H9 (cell line): ENCODE data around the gene CXCL10. TPM values are rescaled to one million over a fixed set of nuclear protein-coding genes. Genes with fewer than 3 reads are reported as not detected.

Source experiments
- DNase-seq: peaks from one replicate; pipeline ENCODE4 v3.0.0-alpha.2; 2017
- H2AFZ ChIP-seq: one replicate; pipeline ENCODE4 v1.6.1; 2013; ENCODE audit warnings: mild to moderate bottlenecking, low read length, control low read depth, moderate library complexity
- H2AK5ac ChIP-seq: 2 replicates; pipeline ENCODE4 v1.6.1; 2013; ENCODE audit warnings: low read length, control low read depth, mixed read lengths; ENCODE audit not compliant: insufficient read length
- H2BK120ac ChIP-seq: one replicate; pipeline ENCODE4 v1.6.1; 2013; ENCODE audit warnings: low read depth, mild to moderate bottlenecking, low read length, control low read depth, inconsistent platforms; ENCODE audit not compliant: poor library complexity, severe bottlenecking
- H2BK12ac ChIP-seq: 2 replicates; pipeline ENCODE4 v1.6.1; 2013; ENCODE audit warnings: low read length, control low read depth, mixed read lengths, low read depth; ENCODE audit not compliant: insufficient read length
- H2BK15ac ChIP-seq: 2 replicates; pipeline ENCODE4 v1.6.1; 2013; ENCODE audit warnings: low read depth, low read length, control low read depth
- H2BK20ac ChIP-seq: one replicate; pipeline ENCODE4 v1.6.1; 2013; ENCODE audit warnings: low read depth, mild to moderate bottlenecking, low read length, control low read depth, inconsistent platforms; ENCODE audit not compliant: poor library complexity, severe bottlenecking
- H2BK5ac ChIP-seq: 2 replicates; pipeline ENCODE4 v1.6.1; 2013; ENCODE audit warnings: low read length, control low read depth, mixed read lengths; ENCODE audit not compliant: insufficient read length
- H3K14ac ChIP-seq: 2 replicates; pipeline ENCODE4 v1.6.1; 2013; ENCODE audit warnings: low read length, control low read depth; ENCODE audit not compliant: insufficient read depth
- H3K18ac ChIP-seq: 2 replicates; pipeline ENCODE4 v1.6.1; 2013; ENCODE audit warnings: low read depth, mild to moderate bottlenecking, mixed read lengths, low read length, control low read depth; ENCODE audit not compliant: insufficient read length
- H3K23ac ChIP-seq: 2 replicates; pipeline ENCODE4 v1.6.1; 2013; ENCODE audit warnings: low read length, control low read depth, mixed read lengths, low read depth; ENCODE audit not compliant: insufficient read length
- H3K23me2 ChIP-seq: 2 replicates; pipeline ENCODE4 v1.6.1; 2013; ENCODE audit warnings: low read depth, mild to moderate bottlenecking, mixed read lengths, low read length, control low read depth; ENCODE audit not compliant: insufficient read length, poor library complexity, severe bottlenecking
- H3K27ac ChIP-seq: 2 replicates; pipeline ENCODE4 v1.5.1; 2013; ENCODE audit warnings: low read length, control low read depth, mixed read lengths, low read depth; ENCODE audit not compliant: insufficient read length
- H3K27me3 ChIP-seq: 2 replicates; pipeline ENCODE4 v1.6.1; 2013; ENCODE audit warnings: low read length, control low read depth, inconsistent platforms; ENCODE audit not compliant: insufficient read depth
- H3K4ac ChIP-seq: 2 replicates; pipeline ENCODE4 v1.6.1; 2013; ENCODE audit warnings: low read depth, mild to moderate bottlenecking, control low read depth, inconsistent platforms, low read length, moderate library complexity
- H3K4me1 ChIP-seq: 2 replicates; pipeline ENCODE4 v1.6.1; 2013; ENCODE audit warnings: low read length, control low read depth, inconsistent platforms; ENCODE audit not compliant: insufficient read depth
- H3K4me2 ChIP-seq: 2 replicates; pipeline ENCODE4 v1.6.1; 2013; ENCODE audit warnings: low read length, control low read depth, mixed read lengths; ENCODE audit not compliant: insufficient read length, insufficient read depth
- H3K56ac ChIP-seq: 2 replicates; pipeline ENCODE4 v1.6.1; 2013; ENCODE audit warnings: low read depth, mild to moderate bottlenecking, mixed read lengths, low read length, control low read depth; ENCODE audit not compliant: insufficient read length
- H3K79me1 ChIP-seq: 2 replicates; pipeline ENCODE4 v1.6.1; 2013; ENCODE audit warnings: low read depth, mild to moderate bottlenecking, moderate library complexity, low read length, control low read depth, inconsistent platforms; ENCODE audit not compliant: insufficient read depth, poor library complexity, severe bottlenecking
- H3K79me2 ChIP-seq: 2 replicates; pipeline ENCODE4 v1.6.1; 2013; ENCODE audit warnings: low read length, control low read depth, inconsistent platforms; ENCODE audit not compliant: insufficient read depth
- H3K9ac ChIP-seq: 2 replicates; pipeline ENCODE4 v1.6.1; 2013; ENCODE audit warnings: low read length, control low read depth, mixed read lengths; ENCODE audit not compliant: insufficient read length; ENCODE audit errors: extremely low read depth
- H3K9me3 ChIP-seq: one replicate; pipeline ENCODE4 v1.6.1; 2013; ENCODE audit warnings: low read depth, low read length, inconsistent platforms; ENCODE audit not compliant: control insufficient read depth
- H3T11ph ChIP-seq: one replicate; pipeline ENCODE4 v1.6.1; 2013; ENCODE audit warnings: mild to moderate bottlenecking, low read length, control low read depth, inconsistent platforms
- H4K20me1 ChIP-seq: one replicate; pipeline ENCODE4 v1.6.1; 2013; ENCODE audit not compliant: control insufficient read depth, insufficient read length, insufficient read depth
- H4K5ac ChIP-seq: 2 replicates; pipeline ENCODE4 v1.6.1; 2013; ENCODE audit warnings: low read depth, mild to moderate bottlenecking, mixed read lengths, low read length, control low read depth; ENCODE audit not compliant: insufficient read length
- H4K8ac ChIP-seq: replicated peaks from 2 replicates; pipeline ENCODE4 v1.6.1; 2013; ENCODE audit warnings: low read length, control low read depth, mixed read lengths, low read depth; ENCODE audit not compliant: insufficient read length
- H4K91ac ChIP-seq: 2 replicates; pipeline ENCODE4 v1.6.1; 2013; ENCODE audit warnings: low read depth, mild to moderate bottlenecking, moderate library complexity, mixed read lengths, low read length, control low read depth; ENCODE audit not compliant: insufficient read length
- H3K27ac Mint-ChIP-seq, 3 experiments: 2 replicates in 2 of 3; 3 replicates in 1 of 3; pipeline ENCODE4 v1.8.0; 2020 to 2021; ENCODE audit warnings: mixed read lengths in 3 of 3, mild to moderate bottlenecking in 1 of 3, moderate library complexity in 1 of 3
- H3K27me3 Mint-ChIP-seq: 2 replicates; pipeline ENCODE4 v1.8.0; 2021; ENCODE audit warnings: low read depth, mild to moderate bottlenecking, moderate library complexity, mixed read lengths
- H3K36me3 Mint-ChIP-seq, 3 experiments: 2 replicates in 2 of 3; 3 replicates in 1 of 3; pipeline ENCODE4 v1.8.0; 2020 to 2021; ENCODE audit warnings: low read depth in 3 of 3, mixed read lengths in 3 of 3; ENCODE audit not compliant: insufficient read depth in 1 of 3
- H3K4me1 Mint-ChIP-seq, 2 experiments: 2 replicates each; pipeline ENCODE4 v1.8.0; 2020; ENCODE audit warnings: mixed read lengths in 2 of 2
- H3K4me3 Mint-ChIP-seq, 2 experiments: 2 replicates in 1 of 2; 3 replicates in 1 of 2; pipeline ENCODE4 v1.8.0; 2020 to 2021; ENCODE audit warnings: mild to moderate bottlenecking in 2 of 2, mixed read lengths in 2 of 2, moderate library complexity in 1 of 2
- H3K9me3 Mint-ChIP-seq, 2 experiments: 2 replicates in 1 of 2; 3 replicates in 1 of 2; pipeline ENCODE4 v1.8.0; 2020; ENCODE audit warnings: mild to moderate bottlenecking in 2 of 2, mixed read lengths in 2 of 2, moderate library complexity in 1 of 2
- CTCF ChIP-seq: fragments of 200-600 bp; sonication (generic); conservative IDR thresholded peaks from 3 replicates; pipeline ENCODE4 v1.8.0; 2021; ENCODE audit warnings: antibody characterized with exemption, mild to moderate bottlenecking
- WGBS: extraction: QIAGEN DNeasy Blood & Tissue Kit; methylation state at CpG from one replicate; pipeline ENCODE4 v1.1.7; 2013; ENCODE audit warnings: missing lambda C conversion rate, low lambda C conversion rate, mixed read lengths; ENCODE audit not compliant: insufficient read length; ENCODE audit errors: extremely low coverage; 5-methylcytosine and 5-hydroxymethylcytosine counted together
- total RNA-seq: library from RNA; stranded (reverse); gene quantifications from 2 replicates; pipeline ENCODE4 v1.2.1, GENCODE V29; 2021

CXCL10 gene
- total RNA-seq, 1 experiment from 2014 or later: not detected

- H4K20me1 ChIP-seq: no peaks in the 10 kb centered on the region
- Mint-ChIP-seq H3K27me3 (no peaks in the 10 kb centered on the region), H3K36me3 (no peaks in the 10 kb centered on the region), H3K27ac (no peak overlapping the region), H3K4me1 (peaks cover 28 to 33% of the 10 kb centered on the region in 2 experiments), H3K9me3 (no peaks in the 10 kb centered on the region), H3K4me3 (no peak overlapping the region)
- H3K4ac ChIP-seq: no peak overlapping the region
- DNase-seq: no peak
- H3K9ac ChIP-seq: no peak overlapping the region
- no peak for TF ChIP-seq CTCF
- no peak overlapping the region for H2BK120ac ChIP-seq
- no peak overlapping the region for H4K91ac ChIP-seq
- H4K5ac ChIP-seq: no peak overlapping the region
- no peak overlapping the region for H2BK12ac ChIP-seq
- WGBS: no CpG with 5 or more reads among the region's 1 CpG
- no peaks in the 10 kb centered on the region for H3K27me3 ChIP-seq
- no peaks in the 10 kb centered on the region for H3K9me3 ChIP-seq
- H3K79me1 ChIP-seq: no peaks in the 10 kb centered on the region
- no peak overlapping the region for H3K56ac ChIP-seq
- H3K79me2 ChIP-seq: no peaks in the 10 kb centered on the region
- H4K8ac ChIP-seq: no peak overlapping the region
- no peak overlapping the region for H3T11ph ChIP-seq
- no peak overlapping the region for H2BK5ac ChIP-seq
- no peak overlapping the region for H3K27ac ChIP-seq
- H3K23me2 ChIP-seq: no peaks in the 10 kb centered on the region
- H3K18ac ChIP-seq: no peak overlapping the region
- no peak overlapping the region for H2BK15ac ChIP-seq
- H3K14ac ChIP-seq: no peak overlapping the region
- no peak overlapping the region for H2BK20ac ChIP-seq
- H3K4me2 ChIP-seq: no peak overlapping the region
- no peak overlapping the region for H2AFZ ChIP-seq
- H2AK5ac ChIP-seq: no peak overlapping the region
- no peak overlapping the region for H3K23ac ChIP-seq
- peaks cover 7% of the 10 kb centered on the region for H3K4me1 ChIP-seq
Observed at GRCh38 chr4:76059750-76060149, 36.5 kb upstream of the CXCL10 start.
